Measurements from ENCODE around the gene TFCP2. TPM values are rescaled to one million over a fixed set of nuclear protein-coding genes. Genes with fewer than 3 reads are reported as not detected.
A peak's percentile ranks its signal among the peaks of the same experiment; 100 is the strongest.
"Not testable (repeated sequence)": the region's sequence is repeated elsewhere in the genome, so short reads cannot be mapped to it uniquely, and the experiment has no call there.

TFCP2 gene
- polyA plus RNA-seq, 1 donor, result 31.6 TPM

DNA sequence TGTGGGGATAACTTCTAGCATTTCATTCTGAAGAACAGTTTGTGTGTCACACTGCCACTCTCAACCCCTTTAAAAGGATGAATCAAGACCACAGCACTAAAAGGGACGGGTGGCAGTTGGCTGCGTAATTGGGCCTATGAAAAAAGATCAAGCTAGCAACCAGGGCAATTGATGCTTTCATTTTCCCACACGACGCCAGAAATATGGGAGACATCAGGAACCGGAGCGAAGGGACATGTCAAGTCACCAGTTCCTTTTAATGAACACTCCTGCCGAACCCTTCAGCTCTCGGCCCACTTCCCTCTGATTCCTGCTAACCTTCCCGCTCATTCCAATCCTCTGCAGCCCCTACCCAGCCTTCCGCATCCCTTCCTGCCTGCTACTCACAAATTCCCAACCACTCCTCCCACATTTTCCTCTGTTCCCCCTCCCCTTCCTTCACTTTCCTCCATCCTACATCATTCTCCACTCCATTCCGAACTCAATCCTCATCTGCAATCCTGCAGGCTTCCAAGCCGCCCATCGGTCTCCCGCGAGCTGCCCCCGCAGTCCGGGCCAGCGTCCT, 90.3 kb downstream of the TFCP2 start:
- peak overlapping the region; percentile 87 for H3K4me3 ChIP-seq (ENCODE audit: low read length)
- H3K36me3 ChIP-seq (ENCODE audit: control insufficient read depth, insufficient read depth, low read length), result no peaks in the 10 kb centered on the region
- peak overlapping the region; percentile 78 for H3K27ac ChIP-seq (ENCODE audit: low read length)
- no peaks in the 10 kb centered on the region for H3K27me3 ChIP-seq (ENCODE audit: control insufficient read depth, insufficient read depth, low read length)
- WGBS (ENCODE audit: insufficient coverage, low lambda C conversion rate), result 0% methylated on average over 5 of the region's 18 CpGs
- peak; percentile 11 to 59 for DNase-seq
- no peaks in the 10 kb centered on the region for H3K9me3 ChIP-seq (ENCODE audit: control insufficient read depth, low read depth, low read length)
- peaks cover 5% of the 10 kb centered on the region for H3K4me1 ChIP-seq (ENCODE audit: control insufficient read depth, insufficient read depth, low read length)

DNA sequence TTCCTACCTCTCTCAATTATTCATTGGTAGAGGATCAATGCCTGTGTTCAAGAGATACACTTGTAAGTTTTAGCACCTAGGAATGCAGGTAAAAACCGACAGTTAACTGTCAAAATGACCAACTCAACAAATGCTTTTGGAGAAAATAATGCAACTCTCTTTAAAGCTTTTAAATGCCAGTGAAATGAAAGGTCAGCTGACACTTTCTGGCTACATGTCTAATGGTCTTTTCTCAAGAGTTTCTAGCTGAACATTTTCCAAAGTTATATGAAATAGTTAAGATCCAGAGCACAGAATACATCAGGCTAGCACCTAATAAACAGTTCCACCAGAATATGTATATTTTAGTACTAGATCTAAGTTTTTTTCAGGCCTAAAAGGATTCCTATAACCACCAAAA, 91.5 kb downstream of the TFCP2 start:
- Histone ChIP-seq H3K27me3 (ENCODE audit: control insufficient read depth, insufficient read depth, low read length) (no peaks in the 10 kb centered on the region), H3K27ac (ENCODE audit: low read length) (no peak overlapping the region), H3K36me3 (ENCODE audit: control insufficient read depth, insufficient read depth, low read length) (no peaks in the 10 kb centered on the region), H3K4me3 (ENCODE audit: low read length) (no peak overlapping the region), H3K9me3 (ENCODE audit: control insufficient read depth, low read depth, low read length) (no peaks in the 10 kb centered on the region), H3K4me1 (ENCODE audit: control insufficient read depth, insufficient read depth, low read length) (peaks cover 5% of the 10 kb centered on the region)
- DNase-seq, result no peak
- WGBS (ENCODE audit: insufficient coverage, low lambda C conversion rate), result no CpG with 5 or more reads among the region's 1 CpG

DNA sequence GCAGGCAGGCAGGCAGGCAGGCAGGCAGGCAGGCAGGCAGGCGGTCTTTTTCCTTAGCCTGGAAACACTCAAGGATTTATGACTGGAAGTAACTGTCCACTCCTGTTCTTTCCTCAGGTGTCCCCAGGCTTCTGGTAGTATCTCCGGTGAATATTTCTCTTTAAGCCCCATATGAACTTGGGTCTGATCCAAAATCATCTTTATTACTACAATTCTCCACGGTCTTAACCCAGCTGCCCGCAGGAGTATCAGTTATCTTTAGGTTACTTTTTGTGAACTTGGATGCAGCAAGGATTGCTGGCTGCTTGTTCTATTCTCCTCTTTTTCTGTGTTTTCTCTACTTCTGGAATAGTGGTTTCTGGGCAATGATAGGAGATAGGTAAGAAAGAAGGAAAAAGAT, 92.8 kb downstream of the TFCP2 start:
- Histone ChIP-seq H3K4me1 (ENCODE audit: control insufficient read depth, insufficient read depth, low read length) (peaks cover 5% of the 10 kb centered on the region), H3K27ac (ENCODE audit: low read length) (no peak overlapping the region), H3K27me3 (ENCODE audit: control insufficient read depth, insufficient read depth, low read length) (no peaks in the 10 kb centered on the region), H3K36me3 (ENCODE audit: control insufficient read depth, insufficient read depth, low read length) (no peaks in the 10 kb centered on the region), H3K4me3 (ENCODE audit: low read length) (no peak overlapping the region), H3K9me3 (ENCODE audit: control insufficient read depth, low read depth, low read length) (no peaks in the 10 kb centered on the region)
- 100% methylated on average over 2 of the region's 4 CpGs for WGBS (ENCODE audit: insufficient coverage, low lambda C conversion rate)
- no peak for DNase-seq

DNA sequence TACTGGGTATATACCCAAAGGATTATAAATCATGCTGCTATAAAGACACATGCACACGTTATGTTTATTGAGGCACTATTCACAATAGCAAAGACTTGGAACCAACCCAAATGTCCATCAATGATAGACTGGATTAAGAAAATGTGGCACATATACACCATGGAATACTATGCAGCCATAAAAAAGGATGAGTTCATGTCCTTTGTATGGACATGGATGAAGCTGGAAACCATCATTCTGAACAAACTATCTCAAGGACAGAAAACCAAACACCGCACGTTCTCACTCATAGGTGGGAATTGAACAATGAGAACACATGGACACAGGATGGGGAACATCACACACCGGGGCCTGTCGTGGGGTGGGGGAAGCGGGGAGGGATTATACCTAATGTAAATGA, 94.1 kb downstream of the TFCP2 start:
- DNase-seq; H3K36me3 ChIP-seq (ENCODE audit: control insufficient read depth, insufficient read depth, low read length); H3K27me3 ChIP-seq (ENCODE audit: control insufficient read depth, insufficient read depth, low read length); H3K4me1 ChIP-seq (ENCODE audit: control insufficient read depth, insufficient read depth, low read length); H3K4me3 ChIP-seq (ENCODE audit: low read length); H3K9me3 ChIP-seq (ENCODE audit: control insufficient read depth, low read depth, low read length); H3K27ac ChIP-seq (ENCODE audit: low read length): not testable (repeated sequence)
- WGBS (ENCODE audit: insufficient coverage, low lambda C conversion rate), result no CpG with 5 or more reads among the region's 6 CpGs

DNA sequence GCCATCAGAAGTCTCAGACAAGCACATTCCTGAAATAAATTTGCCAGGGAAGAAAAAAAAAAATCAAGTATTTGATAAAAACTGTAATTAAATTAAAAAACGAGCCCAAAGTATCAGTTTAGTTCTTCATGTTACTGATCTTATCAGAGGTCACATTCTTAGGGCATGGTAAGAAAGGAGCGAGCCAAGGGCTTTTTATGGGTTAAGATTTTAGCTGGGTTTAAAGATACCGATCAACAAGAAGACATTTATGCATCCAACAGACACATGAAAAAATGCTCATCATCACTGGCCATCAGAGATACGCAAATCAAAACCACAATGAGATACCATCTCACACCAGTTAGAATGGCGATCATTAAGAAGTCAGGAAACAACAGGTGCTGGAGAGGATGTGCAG, 94.6 kb downstream of the TFCP2 start:
- not testable (repeated sequence) for H3K4me1 ChIP-seq (ENCODE audit: control insufficient read depth, insufficient read depth, low read length); H3K27ac ChIP-seq (ENCODE audit: low read length); H3K36me3 ChIP-seq (ENCODE audit: control insufficient read depth, insufficient read depth, low read length); H3K27me3 ChIP-seq (ENCODE audit: control insufficient read depth, insufficient read depth, low read length); H3K9me3 ChIP-seq (ENCODE audit: control insufficient read depth, low read depth, low read length); DNase-seq; H3K4me3 ChIP-seq (ENCODE audit: low read length)
- WGBS (ENCODE audit: insufficient coverage, low lambda C conversion rate), result 83% methylated on average over 1 of the region's 5 CpGs

DNA sequence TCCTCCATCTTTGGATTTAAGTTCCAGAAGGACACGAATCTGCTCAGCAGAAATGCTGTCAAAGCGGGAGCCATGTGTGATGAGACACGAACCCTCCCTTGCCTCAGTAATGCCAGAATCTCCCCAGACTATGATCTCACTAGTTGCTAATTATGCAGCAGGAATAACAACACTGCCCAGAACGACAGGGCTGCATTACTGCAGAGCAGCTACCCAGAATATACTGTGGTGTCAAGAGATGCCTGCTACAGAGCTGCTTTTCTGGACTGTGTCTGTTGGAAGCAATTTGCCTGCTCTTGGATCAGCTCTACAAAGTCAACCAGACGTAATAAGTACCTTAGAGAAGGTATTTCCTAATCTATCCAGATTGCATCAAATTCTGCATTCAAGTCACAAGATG, 95.0 kb downstream of the TFCP2 start:
- H3K27ac ChIP-seq (ENCODE audit: low read length), result no peak overlapping the region
- DNase-seq, result no peak
- H3K4me3 ChIP-seq (ENCODE audit: low read length), result no peak overlapping the region
- peaks cover 5% of the 10 kb centered on the region for H3K4me1 ChIP-seq (ENCODE audit: control insufficient read depth, insufficient read depth, low read length)
- no peaks in the 10 kb centered on the region for H3K9me3 ChIP-seq (ENCODE audit: control insufficient read depth, low read depth, low read length)
- no peaks in the 10 kb centered on the region for H3K27me3 ChIP-seq (ENCODE audit: control insufficient read depth, insufficient read depth, low read length)
- whole genome bisulfite sequencing (ENCODE audit: insufficient coverage, low lambda C conversion rate), result no CpG with 5 or more reads among the region's 5 CpGs
- H3K36me3 ChIP-seq (ENCODE audit: control insufficient read depth, insufficient read depth, low read length), result peaks cover 14% of the 10 kb centered on the region

DNA sequence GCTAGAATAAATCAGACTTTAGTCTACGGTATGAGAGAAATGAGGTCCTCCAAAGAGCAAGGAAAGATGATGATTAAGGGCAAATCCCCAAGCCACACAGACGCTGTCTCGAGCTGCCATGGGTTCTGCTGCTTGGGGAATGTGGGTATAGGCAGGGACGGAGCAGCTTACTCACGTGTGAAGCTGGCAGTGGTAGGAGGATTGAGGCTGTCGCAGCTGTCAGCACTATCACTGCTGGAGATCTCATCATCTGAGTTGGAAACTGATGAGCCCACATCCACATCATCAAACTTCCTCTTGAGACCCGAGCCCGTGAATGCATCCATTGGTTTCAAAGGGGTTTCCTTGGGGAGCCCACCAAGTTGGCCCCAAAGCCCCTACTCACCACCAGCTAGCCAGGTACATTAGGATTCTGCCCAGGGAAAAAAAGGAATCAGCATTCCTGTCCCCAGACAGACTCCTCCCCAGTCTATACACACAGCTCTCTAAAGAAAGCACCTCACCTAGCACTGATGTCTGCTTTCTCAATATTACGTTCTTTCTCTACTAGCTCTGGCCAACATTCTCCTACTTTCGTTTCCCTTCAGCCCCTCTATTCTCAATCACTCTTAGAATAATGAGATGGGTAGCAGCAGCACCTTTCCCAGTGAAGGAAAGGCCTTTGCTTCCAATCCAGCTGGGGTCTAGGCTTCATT, 96.6 kb downstream of the TFCP2 start:
- Histone ChIP-seq H3K4me1 (ENCODE audit: control insufficient read depth, insufficient read depth, low read length) (no peaks in the 10 kb centered on the region), H3K4me3 (ENCODE audit: low read length) (no peak overlapping the region), H3K9me3 (ENCODE audit: control insufficient read depth, low read depth, low read length) (no peaks in the 10 kb centered on the region), H3K36me3 (ENCODE audit: control insufficient read depth, insufficient read depth, low read length) (peaks cover 24% of the 10 kb centered on the region), H3K27me3 (ENCODE audit: control insufficient read depth, insufficient read depth, low read length) (no peaks in the 10 kb centered on the region), H3K27ac (ENCODE audit: low read length) (no peak overlapping the region)
- 83% methylated on average over 2 of the region's 10 CpGs for WGBS (ENCODE audit: insufficient coverage, low lambda C conversion rate)
- DNase-seq, result no peak

DNA sequence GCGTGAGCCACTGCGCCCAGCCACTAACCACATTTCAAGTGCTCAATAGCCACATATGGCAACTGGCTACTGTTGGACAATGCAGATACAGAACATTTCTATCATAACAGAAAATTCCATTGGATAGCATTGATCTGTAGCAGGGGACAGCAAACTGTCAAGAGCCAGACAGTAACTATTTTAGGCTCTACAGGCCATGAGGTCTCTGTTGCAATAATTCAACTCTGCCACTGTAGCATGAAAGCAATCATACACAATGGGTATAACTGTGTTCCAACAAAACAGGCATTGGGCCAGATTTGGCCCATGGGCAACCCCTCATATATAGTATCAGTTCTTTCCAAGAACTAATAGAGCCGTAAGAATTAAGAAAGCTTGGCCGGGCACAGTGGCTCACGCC, 97.5 kb downstream of the TFCP2 start:
- peaks cover 24% of the 10 kb centered on the region for H3K36me3 ChIP-seq (ENCODE audit: control insufficient read depth, insufficient read depth, low read length)
- WGBS (ENCODE audit: insufficient coverage, low lambda C conversion rate), result no CpG with 5 or more reads among the region's 5 CpGs
- no peaks in the 10 kb centered on the region for H3K27me3 ChIP-seq (ENCODE audit: control insufficient read depth, insufficient read depth, low read length)
- H3K4me3 ChIP-seq (ENCODE audit: low read length), result no peak overlapping the region
- no peak for DNase-seq
- H3K4me1 ChIP-seq (ENCODE audit: control insufficient read depth, insufficient read depth, low read length), result no peaks in the 10 kb centered on the region
- no peak overlapping the region for H3K27ac ChIP-seq (ENCODE audit: low read length)
- no peaks in the 10 kb centered on the region for H3K9me3 ChIP-seq (ENCODE audit: control insufficient read depth, low read depth, low read length)

DNA sequence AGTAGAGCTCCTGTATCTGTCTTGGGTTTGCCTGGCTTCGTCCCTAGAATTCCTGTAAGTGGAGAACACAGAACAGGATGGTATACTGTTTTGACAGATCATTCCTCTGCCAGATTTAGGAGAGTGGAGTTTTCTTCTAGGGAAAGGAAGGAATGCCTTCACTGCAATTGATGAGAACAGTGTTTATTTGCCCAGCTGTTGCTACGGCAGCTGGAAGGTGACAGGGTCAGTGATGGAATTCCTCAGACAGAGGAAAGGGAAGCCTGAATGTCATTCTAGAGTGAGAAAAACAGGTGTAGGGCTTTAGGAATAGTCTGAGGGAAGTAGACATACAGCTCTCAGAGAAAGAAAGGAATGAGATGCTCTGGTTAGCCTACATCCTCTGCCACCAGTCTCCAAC, 101.3 kb downstream of the TFCP2 start:
- WGBS (ENCODE audit: insufficient coverage, low lambda C conversion rate), result no CpG with 5 or more reads among the region's 2 CpGs
- H3K4me1 ChIP-seq (ENCODE audit: control insufficient read depth, insufficient read depth, low read length), result no peaks in the 10 kb centered on the region
- DNase-seq, result no peak
- no peaks in the 10 kb centered on the region for H3K27me3 ChIP-seq (ENCODE audit: control insufficient read depth, insufficient read depth, low read length)
- no peak overlapping the region for H3K4me3 ChIP-seq (ENCODE audit: low read length)
- no peak overlapping the region for H3K27ac ChIP-seq (ENCODE audit: low read length)
- H3K9me3 ChIP-seq (ENCODE audit: control insufficient read depth, low read depth, low read length), result no peaks in the 10 kb centered on the region
- peaks cover 43% of the 10 kb centered on the region for H3K36me3 ChIP-seq (ENCODE audit: control insufficient read depth, insufficient read depth, low read length)

DNA sequence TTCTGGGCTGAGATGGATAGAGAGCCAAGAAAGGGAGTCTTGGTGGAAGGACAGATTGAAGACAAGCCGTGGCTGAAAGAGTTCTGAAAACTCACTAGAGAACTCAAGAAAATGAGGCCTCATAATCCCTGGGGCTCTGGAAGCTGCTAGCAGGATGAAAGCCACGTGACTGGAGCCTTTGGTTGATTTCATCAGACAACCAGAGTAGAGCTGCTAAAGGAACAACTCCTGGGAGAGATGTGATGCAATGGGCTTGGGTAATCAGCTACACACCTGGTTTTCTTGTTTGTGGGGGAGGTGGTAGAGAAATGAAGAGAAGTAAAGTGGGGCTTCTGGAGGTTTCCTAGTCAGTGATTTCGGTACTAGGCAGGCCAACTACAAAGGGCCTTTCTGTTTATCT, 102.9 kb downstream of the TFCP2 start:
- WGBS (ENCODE audit: insufficient coverage, low lambda C conversion rate), result 86% methylated on average over 1 of the region's 3 CpGs
- Histone ChIP-seq H3K27me3 (ENCODE audit: control insufficient read depth, insufficient read depth, low read length) (no peaks in the 10 kb centered on the region), H3K4me1 (ENCODE audit: control insufficient read depth, insufficient read depth, low read length) (no peaks in the 10 kb centered on the region), H3K9me3 (ENCODE audit: control insufficient read depth, low read depth, low read length) (no peaks in the 10 kb centered on the region), H3K36me3 (ENCODE audit: control insufficient read depth, insufficient read depth, low read length) (peaks cover 52% of the 10 kb centered on the region), H3K4me3 (ENCODE audit: low read length) (no peak overlapping the region), H3K27ac (ENCODE audit: low read length) (peak overlapping the region; percentile 20)
- peak; percentile 63 to 73 for DNase-seq

DNA sequence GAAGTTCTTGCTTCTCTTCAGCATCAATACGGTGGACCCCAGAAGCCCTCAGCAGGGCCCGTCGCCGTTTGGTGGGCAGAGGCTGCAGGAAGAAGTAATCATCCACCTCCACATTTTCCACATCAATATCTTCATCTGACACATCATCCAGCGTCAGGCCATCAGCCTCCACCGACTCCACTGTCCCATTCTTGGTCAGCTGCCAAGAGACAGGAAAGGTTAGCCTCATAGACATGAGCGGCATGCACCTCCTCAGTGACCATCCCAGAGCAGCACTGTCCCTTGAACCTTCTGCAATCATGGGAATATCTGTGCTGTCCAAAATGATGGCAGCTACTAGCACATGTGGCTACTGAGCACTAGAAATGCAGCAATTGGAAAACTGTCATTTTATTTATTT, 105.2 kb downstream of the TFCP2 start:
- Histone ChIP-seq H3K27me3 (ENCODE audit: control insufficient read depth, insufficient read depth, low read length) (no peaks in the 10 kb centered on the region), H3K27ac (ENCODE audit: low read length) (no peak overlapping the region)

More for the DNA sequence above, 105.2 kb downstream of the TFCP2 start:
- peaks cover 58% of the 10 kb centered on the region for H3K36me3 ChIP-seq (ENCODE audit: control insufficient read depth, insufficient read depth, low read length)
- H3K4me3 ChIP-seq (ENCODE audit: low read length), result no peak overlapping the region
- H3K9me3 ChIP-seq (ENCODE audit: control insufficient read depth, low read depth, low read length), result no peaks in the 10 kb centered on the region
- DNase-seq, result no peak
- no peaks in the 10 kb centered on the region for H3K4me1 ChIP-seq (ENCODE audit: control insufficient read depth, insufficient read depth, low read length)
- no CpG with 5 or more reads among the region's 7 CpGs for WGBS (ENCODE audit: insufficient coverage, low lambda C conversion rate)

Measured in large intestine (tissue), 3 donors.